ENCODE data around the gene TENM4.
"Not testable (repeated sequence)": the region's sequence is repeated elsewhere in the genome, so short reads cannot be mapped to it uniquely, and the experiment has no call there.

TENM4 gene

GRCh38 chr11:78914503-78914902, 526.3 kb downstream of the TENM4 start:
- H3K4me3 ChIP-seq (ENCODE audit: low read length) = no peak overlapping the region
- no peak for TF ChIP-seq ZNF274 (IDR thresholded peaks at IDR 0.05; ENCODE audit: low read depth, low read length)

DNA sequence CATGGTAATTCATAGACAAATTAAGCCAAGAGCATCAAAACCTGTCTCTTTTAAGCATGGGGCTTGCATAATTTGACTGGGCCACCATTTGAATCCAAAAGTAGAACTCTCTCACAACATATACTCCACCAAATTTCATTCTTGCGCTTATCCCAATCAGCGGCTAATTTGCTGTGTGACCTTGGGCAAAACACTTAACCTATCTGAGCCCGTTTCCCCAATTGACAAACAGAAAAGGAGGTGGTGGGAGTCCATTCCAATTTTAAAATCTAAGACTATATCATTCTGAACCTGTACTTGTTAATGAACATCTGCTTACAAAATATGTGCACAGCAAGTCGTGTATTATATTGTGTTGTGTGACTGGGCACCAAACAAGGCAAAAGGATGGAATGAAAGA, 528.1 kb downstream of the TENM4 start:
- no peak overlapping the region for H3K4me3 ChIP-seq (ENCODE audit: low read length)
- TF ChIP-seq ZNF274 (IDR thresholded peaks at IDR 0.05; ENCODE audit: low read depth, low read length) = no peak

GRCh38 chr11:78910322-78910721, 530.5 kb downstream of the TENM4 start:
- TF ChIP-seq ZNF274 (IDR thresholded peaks at IDR 0.05; ENCODE audit: low read depth, low read length) = no peak
- no peak overlapping the region for H3K4me3 ChIP-seq (ENCODE audit: low read length)

DNA sequence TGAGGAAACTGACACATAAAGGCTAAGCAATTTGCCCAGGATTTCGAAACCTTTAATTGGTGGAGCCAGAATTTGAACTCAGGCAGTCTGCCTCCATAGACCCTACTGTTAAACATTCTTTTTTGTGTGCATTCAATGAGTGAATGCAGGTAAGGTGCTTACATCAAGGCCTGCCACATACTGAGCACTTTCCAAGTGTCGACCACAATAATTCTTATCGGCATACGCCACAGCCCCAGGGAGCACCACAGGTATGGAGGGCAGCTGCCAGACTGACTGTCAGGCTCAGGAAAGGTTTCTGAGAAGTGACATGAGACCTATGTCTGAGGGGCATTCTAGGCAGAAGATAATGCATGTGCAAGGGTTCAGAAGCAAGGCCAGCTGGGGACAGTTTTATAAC, 531.4 kb downstream of the TENM4 start:
- no peak overlapping the region for H3K4me3 ChIP-seq (ENCODE audit: low read length)
- no peak for TF ChIP-seq ZNF274 (IDR thresholded peaks at IDR 0.05; ENCODE audit: low read depth, low read length)

- H3K4me3 ChIP-seq (ENCODE audit: low read length) = no peak overlapping the region
- TF ChIP-seq ZNF274 (IDR thresholded peaks at IDR 0.05; ENCODE audit: low read depth, low read length) = no peak
Measured at GRCh38 chr11:78907636-78908035, 533.2 kb downstream of the TENM4 start.

DNA sequence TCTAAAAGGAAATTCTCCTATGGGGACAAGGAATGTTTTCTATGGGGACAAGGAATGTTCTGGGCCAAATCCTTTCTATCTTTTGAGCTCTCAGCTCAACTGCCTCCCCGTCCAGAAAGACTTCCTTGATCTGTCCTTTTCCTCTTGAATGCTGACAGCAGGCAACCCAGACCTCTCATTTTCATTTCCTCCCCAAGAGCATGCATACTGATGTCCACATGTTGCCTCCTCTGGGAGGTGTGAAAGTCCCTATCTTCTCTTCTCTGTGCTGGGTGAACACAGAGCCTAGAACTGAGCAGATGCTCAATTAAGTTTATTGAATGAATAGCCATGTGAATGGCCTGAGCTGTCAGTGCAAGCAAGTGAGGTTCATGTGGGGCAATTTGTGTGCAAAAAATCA, 534.3 kb downstream of the TENM4 start:
- no peak for TF ChIP-seq ZNF274 (IDR thresholded peaks at IDR 0.05; ENCODE audit: low read depth, low read length)
- H3K4me3 ChIP-seq (ENCODE audit: low read length) = no peak overlapping the region

DNA sequence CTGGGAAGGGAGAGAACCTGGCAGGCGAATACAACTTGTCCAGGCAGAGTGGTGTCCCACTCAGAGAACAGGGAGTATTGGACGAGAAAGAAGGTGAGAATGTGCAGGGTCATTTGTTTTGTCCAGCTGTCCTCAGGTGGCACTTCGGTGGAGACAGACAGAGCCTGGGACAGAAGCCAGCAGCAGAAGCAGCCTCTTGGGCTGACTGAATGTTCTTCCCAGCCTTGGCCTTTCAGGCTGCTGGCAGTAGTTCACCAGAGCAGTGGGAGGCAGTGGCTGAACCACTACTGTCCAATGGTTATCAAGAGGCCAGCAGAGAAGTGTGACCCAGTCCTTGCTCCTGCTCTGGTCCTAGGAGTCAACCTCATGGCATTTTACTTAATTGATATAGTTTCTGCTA, 535.1 kb downstream of the TENM4 start:
- no peak overlapping the region for H3K4me3 ChIP-seq (ENCODE audit: low read length)
- no peak for TF ChIP-seq ZNF274 (IDR thresholded peaks at IDR 0.05; ENCODE audit: low read depth, low read length)

DNA sequence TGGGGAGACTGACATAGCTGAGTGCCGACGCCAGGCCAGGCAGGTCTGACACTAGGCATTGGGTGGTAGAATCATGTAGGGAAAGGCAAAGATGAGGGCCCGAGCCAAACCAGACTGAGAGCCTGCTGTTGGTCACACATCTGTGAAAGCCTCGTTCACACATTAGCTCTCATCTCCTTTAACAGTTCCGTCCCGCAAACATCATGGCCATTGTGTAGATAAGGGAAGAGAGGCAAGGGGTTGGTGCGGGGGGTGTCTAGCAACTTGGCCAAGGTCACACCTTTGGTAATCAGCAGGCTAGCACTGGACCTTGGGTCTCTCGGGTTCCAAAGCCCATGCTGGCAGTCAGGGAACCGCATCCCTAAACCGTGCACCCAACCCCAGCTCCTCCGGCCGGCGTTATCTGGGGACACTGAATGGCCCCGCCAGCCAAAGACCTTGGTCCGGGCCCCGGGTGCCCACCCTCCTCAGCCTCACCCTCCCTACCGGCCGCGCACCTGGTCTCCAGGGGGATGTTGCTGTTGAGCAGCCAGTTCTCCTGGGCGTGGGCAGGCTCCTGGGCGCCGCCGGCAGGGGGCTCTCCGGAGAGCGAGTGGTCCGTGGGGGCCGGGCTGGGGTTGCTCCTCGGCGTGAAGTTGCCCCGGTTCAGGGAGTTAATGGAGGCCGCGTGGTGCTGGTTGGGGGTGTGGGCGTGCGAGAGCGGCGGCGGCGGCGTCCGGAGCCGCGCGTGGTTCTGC, 537.9 kb downstream of the TENM4 start:
- TF ChIP-seq ZNF274 (IDR thresholded peaks at IDR 0.05; ENCODE audit: low read depth, low read length) = no peak
- H3K4me3 ChIP-seq (ENCODE audit: low read length) = no peak overlapping the region

DNA sequence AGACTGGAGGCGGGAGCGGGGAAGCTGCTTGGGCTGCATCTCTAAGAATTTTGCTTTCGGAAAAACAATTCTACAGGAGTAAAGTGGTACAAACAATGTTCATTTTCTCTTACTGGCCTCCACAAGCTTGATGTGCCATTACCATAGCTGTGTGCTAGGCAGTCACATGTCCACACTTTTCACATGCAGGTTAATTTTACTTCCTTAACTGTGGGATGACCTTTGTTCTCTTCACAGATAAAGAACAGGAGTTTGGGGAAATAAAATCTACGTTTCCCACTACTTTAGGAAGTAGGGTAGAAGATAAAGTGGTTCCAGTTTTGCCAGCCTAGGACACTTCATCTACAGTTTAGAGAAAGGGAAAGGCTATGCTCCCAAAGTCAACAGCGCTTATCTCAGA, 539.0 kb downstream of the TENM4 start:
- no peak for TF ChIP-seq ZNF274 (IDR thresholded peaks at IDR 0.05; ENCODE audit: low read depth, low read length)
- H3K4me3 ChIP-seq (ENCODE audit: low read length) = no peak overlapping the region

- no peak overlapping the region for H3K4me3 ChIP-seq (ENCODE audit: low read length)
- TF ChIP-seq ZNF274 (IDR thresholded peaks at IDR 0.05; ENCODE audit: low read depth, low read length) = no peak
Measured at GRCh38 chr11:78898266-78898775, 542.5 kb downstream of the TENM4 start.

GRCh38 chr11:78893996-78894395, 546.8 kb downstream of the TENM4 start:
- TF ChIP-seq ZNF274 (IDR thresholded peaks at IDR 0.05; ENCODE audit: low read depth, low read length) = no peak
- H3K4me3 ChIP-seq (ENCODE audit: low read length) = no peak overlapping the region

GRCh38 chr11:78889698-78890097, 551.1 kb downstream of the TENM4 start:
- H3K4me3 ChIP-seq (ENCODE audit: low read length) = no peak overlapping the region
- no peak for TF ChIP-seq ZNF274 (IDR thresholded peaks at IDR 0.05; ENCODE audit: low read depth, low read length)

DNA sequence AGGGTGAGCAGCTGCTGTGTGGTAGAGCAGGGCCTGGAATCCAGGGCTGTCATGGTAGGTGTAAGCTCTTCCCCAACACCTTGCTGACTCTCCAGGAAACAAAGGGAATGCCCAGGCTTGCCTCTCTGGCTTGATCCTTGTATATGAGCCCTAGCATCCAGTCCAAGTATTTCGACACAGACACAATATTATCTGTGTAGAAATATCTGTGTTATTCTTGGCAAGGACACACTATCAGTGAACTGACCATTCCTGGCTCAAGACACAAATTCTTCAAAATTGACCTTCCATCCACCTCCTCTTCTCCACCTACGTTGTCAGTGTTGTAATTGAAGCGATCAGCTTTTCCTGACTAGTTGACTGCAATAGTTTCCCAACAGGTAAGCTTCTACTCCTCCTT, 554.2 kb downstream of the TENM4 start:
- H3K4me3 ChIP-seq (ENCODE audit: low read length) = no peak overlapping the region
- no peak for TF ChIP-seq ZNF274 (IDR thresholded peaks at IDR 0.05; ENCODE audit: low read depth, low read length)

- no peak for TF ChIP-seq ZNF274 (IDR thresholded peaks at IDR 0.05; ENCODE audit: low read depth, low read length)
- H3K4me3 ChIP-seq (ENCODE audit: low read length) = no peak overlapping the region
Measured at GRCh38 chr11:78884761-78885160, 556.1 kb downstream of the TENM4 start.

DNA sequence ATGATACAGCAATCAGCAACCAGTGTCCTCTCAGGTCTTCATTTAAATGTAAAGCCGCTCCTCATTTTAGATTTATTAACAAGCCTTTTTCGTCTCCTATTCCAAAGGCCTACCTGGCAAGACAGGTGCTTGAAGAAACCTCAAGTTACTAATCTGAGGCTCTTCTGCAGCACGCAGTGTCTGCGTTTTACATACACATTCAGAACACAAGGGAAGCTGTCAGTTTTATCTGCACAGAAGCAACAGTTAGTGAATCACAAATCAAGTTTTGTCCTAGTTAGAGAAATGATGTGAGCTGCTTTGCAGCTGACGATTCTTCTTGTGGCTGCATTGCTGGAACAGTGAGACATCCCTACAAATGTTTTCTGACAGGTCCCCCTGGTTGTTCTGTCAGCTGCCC, 557.3 kb downstream of the TENM4 start:
- TF ChIP-seq ZNF274 (IDR thresholded peaks at IDR 0.05; ENCODE audit: low read depth, low read length) = no peak
- H3K4me3 ChIP-seq (ENCODE audit: low read length) = no peak overlapping the region

DNA sequence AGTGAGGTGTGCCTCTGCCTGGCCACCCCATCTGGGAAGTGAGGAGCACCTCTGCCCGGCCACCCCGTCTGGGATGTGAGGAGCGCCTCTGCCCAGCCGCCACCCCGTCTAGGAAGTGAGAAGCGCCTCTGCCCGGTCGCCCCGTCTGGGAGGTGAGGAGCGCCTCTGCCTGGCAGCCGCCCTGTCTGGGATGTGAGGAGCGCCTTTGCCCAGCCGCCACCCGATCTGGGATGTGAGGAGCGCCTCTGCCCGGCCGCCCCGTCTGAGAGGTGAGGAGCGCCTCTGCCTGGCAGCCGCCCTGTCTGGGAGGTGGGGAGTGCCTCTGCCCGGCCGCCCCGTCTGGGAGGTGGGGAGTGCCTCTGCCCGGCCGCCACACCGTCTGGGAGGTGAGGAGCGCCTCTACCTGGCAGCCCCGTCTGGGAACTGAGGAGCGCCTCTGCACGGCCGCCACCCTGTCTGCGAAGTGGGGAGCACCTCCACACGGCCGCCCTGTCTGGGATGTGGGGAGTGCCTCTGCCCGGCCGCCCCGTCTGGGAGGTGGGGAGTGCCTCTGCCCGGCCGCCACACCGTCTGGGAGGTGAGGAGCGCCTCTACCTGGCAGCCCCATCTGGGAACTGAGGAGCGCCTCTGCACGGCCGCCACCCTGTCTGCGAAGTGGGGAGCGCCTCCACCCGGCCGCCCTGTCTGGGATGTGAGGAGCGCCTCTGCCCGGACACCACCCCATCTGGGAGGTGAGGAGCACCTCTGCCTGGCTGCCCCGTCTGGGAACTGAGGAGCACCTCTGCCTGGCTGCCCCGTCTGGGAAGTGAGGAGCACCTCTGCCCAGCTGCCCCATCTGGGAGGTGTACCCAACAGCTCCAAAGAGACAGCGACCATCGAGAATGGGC, 561.5 kb downstream of the TENM4 start:
- not testable (repeated sequence) for H3K4me3 ChIP-seq (ENCODE audit: low read length)
